ENCODE measurements around the gene SLAMF1. TPM values are rescaled to one million over a fixed set of nuclear protein-coding genes. Genes with fewer than 3 reads are reported as not detected.
A peak's percentile ranks its signal among the peaks of the same experiment; 100 is the strongest.

Gene SLAMF1
- total and polyA plus RNA-seq, 8 donors = 0.16 to 0.47 (median 0.38) TPM; not detected in 1

DNA sequence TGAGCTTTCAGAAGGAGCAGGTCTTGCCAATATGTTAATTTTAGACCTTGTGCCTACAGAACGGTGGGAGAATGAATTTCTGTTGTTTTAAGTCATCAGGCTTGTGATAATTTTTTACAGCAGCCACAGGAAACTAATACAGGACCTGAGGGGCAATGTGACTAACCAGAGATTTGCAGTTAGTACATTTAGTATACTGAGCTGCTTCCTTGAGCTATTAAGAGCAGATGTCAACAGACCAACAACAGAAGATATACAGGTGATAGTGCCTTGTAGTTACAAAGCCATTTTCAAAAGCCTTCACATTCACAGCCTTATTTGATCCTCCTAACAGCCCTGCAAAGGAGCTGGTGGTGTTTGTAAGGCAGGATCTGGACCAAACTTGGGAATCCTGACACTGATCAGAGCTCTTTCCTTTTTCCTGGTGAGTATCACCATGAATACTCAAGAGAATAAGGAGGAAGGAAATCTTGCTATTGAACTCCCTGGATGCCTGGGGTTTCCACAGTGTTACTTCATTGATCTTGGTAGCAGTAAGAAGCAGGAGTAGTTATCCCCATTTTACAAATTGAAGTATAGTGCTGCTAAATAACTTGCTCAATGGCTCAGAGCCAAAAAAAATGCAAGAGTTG is 4.7 kb upstream of the SLAMF1 start:
- no peaks in the 10 kb centered on the region for H3K27me3 ChIP-seq
- no peak for FAIRE-seq

DNA sequence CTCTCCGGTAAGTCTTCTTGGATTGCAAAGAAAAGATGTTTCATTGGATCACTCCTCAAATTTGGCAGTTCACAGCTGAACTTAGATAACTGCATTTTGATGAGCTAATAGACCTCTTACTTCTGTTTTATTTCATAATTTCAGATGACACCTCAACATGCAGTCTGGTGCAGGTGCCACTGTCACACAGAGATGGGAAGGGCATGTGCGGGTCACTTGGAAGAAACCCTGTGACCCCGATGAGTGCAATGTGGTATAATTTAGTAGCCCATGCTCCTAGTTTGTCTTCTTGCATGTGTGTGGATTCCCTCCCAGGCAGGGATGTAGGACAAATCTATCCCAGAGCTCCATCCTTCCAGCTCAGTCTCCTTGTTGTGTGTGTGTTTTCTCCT is 481 bp upstream of the SLAMF1 start:
- Histone ChIP-seq H3K4me3 (no peak overlapping the region), H3K9me3 (no peaks in the 10 kb centered on the region), H3K27me3 (no peaks in the 10 kb centered on the region), H3K27ac (no peak overlapping the region), H3K4me1 (peaks cover 0 to 3% (median 0%) of the 10 kb centered on the region in 3 donors), H3K36me3 (no peaks in the 10 kb centered on the region)
- ATAC-seq = no peak
- DNase-seq = no peak
- WGBS, 2 donors = 89 to 96% methylated on average over 3 of the region's 3 CpGs
- FAIRE-seq = no peak
- TF ChIP-seq CTCF (IDR thresholded peaks at IDR 0.05) = no peak
- intact Hi-C loops (cut with DNase I) = no loop called here

More for the DNA sequence above, 4.7 kb upstream of the SLAMF1 start:
- Histone ChIP-seq H3K36me3 (no peaks in the 10 kb centered on the region), H3K27ac (no peak overlapping the region), H3K4me3 (no peak overlapping the region), H3K4me1 (no peaks in the 10 kb centered on the region), H3K9me3 (no peaks in the 10 kb centered on the region)
- ATAC-seq (no peak), DNase-seq (no peak)
- TF ChIP-seq CTCF (IDR thresholded peaks at IDR 0.05) = no peak
- intact Hi-C loops (cut with DNase I) = no loop called here
- WGBS, 2 donors = 23 to 24% methylated on average over 1 of the region's 1 CpG

GRCh38 chr1:160646180-160646579 is 664 bp downstream of the SLAMF1 start:
- Histone ChIP-seq H3K4me3 (no peak overlapping the region), H3K27me3 (no peaks in the 10 kb centered on the region), H3K27ac (no peak overlapping the region), H3K36me3 (no peaks in the 10 kb centered on the region), H3K9me3 (no peaks in the 10 kb centered on the region), H3K4me1 (peaks cover 0 to 3% (median 0%) of the 10 kb centered on the region in 3 donors)
- DNase-seq (no peak), ATAC-seq (peak in 1 of 4 donors; percentile 21), FAIRE-seq (no peak)
- 50 to 56% methylated on average over 1 of the region's 1 CpG for WGBS, 2 donors
- intact Hi-C loops (cut with DNase I) = no loop called here
- TF ChIP-seq CTCF (IDR thresholded peaks at IDR 0.05) = no peak

DNA sequence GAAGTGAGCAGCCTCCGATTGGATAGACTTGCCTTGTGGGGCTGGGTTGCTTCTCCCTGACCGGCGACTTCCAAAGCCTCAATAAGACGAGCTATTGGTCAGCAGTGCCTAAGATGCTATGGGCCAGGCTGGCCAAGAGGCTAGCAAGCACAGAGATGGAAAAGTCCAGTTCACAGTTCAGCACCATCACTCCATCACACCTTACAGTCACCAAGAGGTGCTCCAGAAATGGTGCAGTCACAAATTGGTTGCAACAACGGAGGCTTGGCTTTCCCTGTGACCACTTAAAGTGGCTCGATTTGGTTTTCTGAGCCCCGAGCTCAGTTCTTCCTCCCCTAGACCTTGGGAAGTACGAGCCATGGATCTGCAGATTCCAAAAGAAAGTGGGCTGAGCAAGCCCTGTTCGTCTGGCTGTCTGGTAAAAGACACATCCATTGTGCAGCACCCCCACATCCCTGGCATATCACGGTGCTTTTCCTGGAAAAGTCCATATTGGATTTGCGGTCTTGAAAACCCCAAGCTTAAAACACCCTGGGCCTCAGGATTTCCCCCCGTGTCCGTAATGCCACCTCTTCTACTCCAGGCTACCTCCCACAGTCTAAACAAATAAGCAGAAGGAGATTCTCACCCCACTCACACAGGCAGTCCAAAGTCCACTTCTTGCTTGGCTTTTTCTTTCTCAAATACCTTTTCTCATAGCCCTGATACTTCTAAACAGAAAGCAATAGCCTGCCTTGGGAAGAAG is 1.3 kb downstream of the SLAMF1 start:
- Histone ChIP-seq H3K27me3 (no peaks in the 10 kb centered on the region), H3K36me3 (no peaks in the 10 kb centered on the region), H3K9me3 (no peaks in the 10 kb centered on the region), H3K4me3 (no peak overlapping the region), H3K4me1 (peaks cover 0 to 3% (median 0%) of the 10 kb centered on the region in 3 donors), H3K27ac (no peak overlapping the region)
- peak in 2 of 4 donors; percentile 35 to 68 for ATAC-seq
- no peak for DNase-seq
- 76 to 78% methylated on average over 13 of the region's 13 CpGs for WGBS, 2 donors
- intact Hi-C loops (cut with DNase I) = no loop called here
- no peak for TF ChIP-seq CTCF (IDR thresholded peaks at IDR 0.05)
- FAIRE-seq = no peak

DNA sequence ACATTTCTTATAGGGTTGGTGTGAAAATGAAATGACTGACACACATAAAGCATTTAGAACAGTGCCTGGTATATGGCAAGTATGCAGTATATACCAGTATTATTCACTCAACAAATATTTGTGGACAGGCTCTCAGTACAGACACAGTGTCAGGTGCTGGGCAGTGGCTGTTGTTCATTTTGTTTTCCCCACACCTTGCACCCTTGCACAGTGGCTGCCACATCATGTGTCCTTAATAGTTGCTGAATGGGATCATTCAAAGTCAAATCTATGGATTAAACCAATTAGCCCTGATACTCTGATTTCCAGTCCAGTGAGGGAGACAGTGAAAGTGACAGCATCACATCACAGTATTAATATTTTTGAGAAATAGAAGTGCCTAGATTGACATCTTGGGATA is 2.4 kb downstream of the SLAMF1 start:
- H3K4me1 ChIP-seq = peaks cover 0 to 3% (median 0%) of the 10 kb centered on the region in 3 donors
- FAIRE-seq (no peak), ATAC-seq (no peak), DNase-seq (no peak)
- H3K9me3 ChIP-seq = no peaks in the 10 kb centered on the region
- H3K36me3 ChIP-seq = no peaks in the 10 kb centered on the region
- intact Hi-C loops (cut with DNase I) = no loop called here
- no peak overlapping the region for H3K27ac ChIP-seq
- TF ChIP-seq CTCF (IDR thresholded peaks at IDR 0.05) = no peak
- H3K27me3 ChIP-seq = no peaks in the 10 kb centered on the region
- no peak overlapping the region for H3K4me3 ChIP-seq
